ENCODE measurements around the gene PNPLA6. TPM values are rescaled to one million over a fixed set of nuclear protein-coding genes. Genes with fewer than 3 reads are reported as not detected.

PNPLA6 gene
- total and polyA plus RNA-seq, 2 of the 8 experiments (the other 6 are each of a cell fraction or from before 2014, with no cell fraction given): 55.1 to 121 TPM

DNA sequence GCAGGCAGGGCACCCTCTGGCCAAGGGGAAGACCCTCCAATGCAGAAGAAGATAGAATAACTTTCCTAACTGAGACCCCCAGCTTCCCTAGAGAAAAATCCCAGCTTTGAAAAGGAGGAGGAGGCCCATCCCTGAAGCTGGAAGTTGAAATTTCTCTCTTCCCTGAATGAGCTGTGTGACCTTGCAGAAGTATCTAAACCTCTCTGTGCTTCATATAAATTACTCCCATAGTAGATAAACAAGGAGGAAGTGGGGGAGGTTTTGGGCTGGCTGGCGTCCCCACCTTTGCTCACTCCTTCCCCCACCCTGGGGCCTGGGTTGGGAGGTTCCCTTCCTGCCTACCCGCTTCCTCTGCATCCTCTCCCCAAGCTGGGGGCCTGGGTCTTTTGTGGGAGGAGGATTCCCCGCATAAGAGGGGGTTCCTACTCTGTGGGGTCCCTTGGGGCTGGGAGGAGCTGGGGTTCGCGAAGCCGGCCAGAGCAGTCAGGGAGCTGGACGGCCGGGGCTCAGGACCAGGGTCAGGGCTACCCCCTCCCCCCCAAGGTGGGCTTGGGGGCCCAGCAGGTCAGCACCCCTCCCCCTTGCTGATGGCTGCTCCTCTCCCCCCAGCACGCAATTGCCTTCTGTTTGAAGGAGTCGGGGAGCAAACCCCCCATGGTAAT is 71.8 kb downstream of the PNPLA6 start:
- no peak overlapping the region for H3K9ac ChIP-seq (replicated peaks in 1 of 4; ENCODE audit: extremely low read depth in 1 of 4, low read depth in 3 of 4, low read length in 3 of 4)
- no peak for DNase-seq (ENCODE audit: low read depth in 1 of 2, low spot score in 2 of 2)
- no peak overlapping the region for H3K14ac ChIP-seq (ENCODE audit: insufficient read length)
- H3K27ac ChIP-seq (ENCODE audit: low read depth, low read length): no peak overlapping the region
- H3K9me3 ChIP-seq (ENCODE audit: insufficient read depth in 2 of 2, low read depth in 1 of 2, low read length in 1 of 2): no peaks in the 10 kb centered on the region
- ChIA-PET CTCF (ENCODE audit: partially characterized antibody) (interaction anchor here (0.7 to 2.1 kb wide), 5 partner anchors 15 to 253 kb away, joined by 3 to 8 read pairs (median 4); no protein-coding TSS in a partner anchor), POLR2A (ENCODE audit: partially characterized antibody) (interaction anchor here (1.4 to 6.2 kb wide), 4 partner anchors 11 to 27 kb away, joined by 3 to 29 read pairs (median 7); partner anchors contain the start of gene CAMSAP3)
- H3K36me3 ChIP-seq (ENCODE audit: control insufficient read depth in 2 of 4, insufficient read depth in 4 of 4, low read length in 3 of 4): peaks cover 2 to 26% (median 11%) of the 10 kb centered on the region in 4 experiments; a peak in 5 of 8 replicates
- no peaks in the 10 kb centered on the region; a peak in 3 of 7 replicates for H3K4me1 ChIP-seq (replicated peaks in 1 of 4; ENCODE audit: control insufficient read depth in 3 of 4, insufficient read depth in 4 of 4, low read length in 3 of 4)
- H4K20me1 ChIP-seq (replicated peaks in 1 of 2; ENCODE audit: control insufficient read depth in 1 of 2, insufficient read depth in 2 of 2, low read length in 2 of 2): peaks cover 0 to 21% of the 10 kb centered on the region in 2 experiments
- H2AK5ac ChIP-seq (ENCODE audit: low read depth, low read length): no peak overlapping the region
- no peak overlapping the region for H2BK15ac ChIP-seq (ENCODE audit: low read length)
- H2BK120ac ChIP-seq (replicated peaks; ENCODE audit: low read depth, low read length): no peak overlapping the region
- no peak for FAIRE-seq
- no peak overlapping the region for H3K56ac ChIP-seq (replicated peaks; ENCODE audit: insufficient read length, low read depth, low read length)
- H3K23me2 ChIP-seq (ENCODE audit: low read depth, low read length): no peaks in the 10 kb centered on the region
- no peaks in the 10 kb centered on the region; the same call in none of the 2 replicates for H3K79me1 ChIP-seq (ENCODE audit: low read depth, low read length)
- H3K27me3 ChIP-seq (replicated peaks in 1 of 4; ENCODE audit: control insufficient read depth in 3 of 4, extremely low read depth in 1 of 4, insufficient read depth in 3 of 4, low read length in 3 of 4): no peaks in the 10 kb centered on the region
- no peak overlapping the region for H2BK5ac ChIP-seq (ENCODE audit: low read depth, low read length)
- H3K4me2 ChIP-seq (ENCODE audit: insufficient read depth in 1 of 2, low read depth in 2 of 2, low read length in 2 of 2): no peak overlapping the region
- no peak overlapping the region for H3K4ac ChIP-seq (replicated peaks; ENCODE audit: insufficient read length, low read depth, low read length)
- no peak for TF ChIP-seq GTF2F1 (IDR thresholded peaks at IDR 0.05; ENCODE audit: borderline replicate concordance, low read depth, low read length)
- TF ChIP-seq FOSL1 (IDR thresholded peaks at IDR 0.05; ENCODE audit: insufficient read depth, low read depth, low read length): no peak
- peak; percentile 65; the same call in 1 of the 2 replicates for TF ChIP-seq KDM1A (IDR thresholded peaks at IDR 0.05; ENCODE audit: borderline replicate concordance, low read length)
- H3K79me2 ChIP-seq (ENCODE audit: control insufficient read depth in 1 of 2, insufficient read depth in 2 of 2, low read length in 2 of 2): 0 out of 4 replicates have a peak, but pooled peaks cover 0 to under 1% of the 10 kb centered on the region in 2 experiments
- no peak overlapping the region for H2BK12ac ChIP-seq (ENCODE audit: low read depth, low read length)
- H2AFZ ChIP-seq (ENCODE audit: low read length): no peak overlapping the region
- H3K4me3 ChIP-seq (ENCODE audit: extremely low read depth in 1 of 4, insufficient read depth in 2 of 4, low read depth in 3 of 4, low read length in 4 of 4): no peak overlapping the region
- H3K18ac ChIP-seq (ENCODE audit: extremely low read depth, low read length): no peak overlapping the region
- no peak overlapping the region for H4K5ac ChIP-seq (ENCODE audit: insufficient read length, low read depth, low read length)
- H2BK20ac ChIP-seq (ENCODE audit: low read length): no peak overlapping the region
- H4K8ac ChIP-seq (ENCODE audit: extremely low read depth, insufficient read depth, low read length): no peak overlapping the region; the same call in 1 of the 2 replicates
- WGBS, 2 experiments (ENCODE audit: extremely low coverage in 1 of 2, insufficient coverage in 1 of 2, insufficient read length in 1 of 2, insufficient replicate concordance in 2 of 2, low coverage in 1 of 2, low lambda C conversion rate in 2 of 2, missing lambda C conversion rate in 1 of 2): 90% methylated on average over 3 of the region's 10 CpGs; no CpG with 5 or more reads in 1 of the 2 experiments
- H4K91ac ChIP-seq (replicated peaks; ENCODE audit: insufficient read length, low read length): no peak overlapping the region
- no peak overlapping the region for H3K23ac ChIP-seq (ENCODE audit: insufficient read length)

Measured in H1 (cell line).